ENCODE data around the gene RGS12.

DNA sequence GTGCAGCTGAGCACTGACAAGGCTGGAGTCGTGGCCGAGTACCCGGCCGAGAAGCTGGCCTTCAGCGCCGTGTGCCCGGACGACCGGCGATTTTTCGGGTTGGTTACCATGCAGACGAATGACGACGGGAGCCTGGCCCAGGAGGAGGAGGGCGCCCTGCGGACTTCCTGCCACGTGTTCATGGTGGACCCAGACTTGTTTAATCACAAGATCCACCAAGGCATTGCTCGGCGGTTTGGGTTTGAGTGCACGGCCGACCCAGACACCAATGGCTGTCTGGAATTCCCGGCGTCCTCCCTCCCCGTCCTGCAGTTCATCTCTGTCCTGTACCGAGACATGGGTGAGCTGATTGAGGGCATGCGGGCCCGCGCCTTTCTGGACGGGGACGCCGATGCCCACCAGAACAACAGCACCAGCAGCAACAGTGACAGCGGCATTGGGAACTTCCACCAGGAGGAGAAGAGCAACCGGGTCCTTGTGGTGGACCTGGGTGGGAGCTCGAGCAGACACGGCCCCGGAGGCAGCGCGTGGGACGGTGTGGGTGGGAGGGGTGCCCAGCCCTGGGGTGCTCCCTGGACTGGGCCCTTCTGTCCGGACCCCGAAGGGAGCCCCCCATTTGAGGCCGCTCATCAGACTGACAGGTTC lies 24.3 kb downstream of the RGS12 start:
- TF ChIP-seq, protein P1, sequence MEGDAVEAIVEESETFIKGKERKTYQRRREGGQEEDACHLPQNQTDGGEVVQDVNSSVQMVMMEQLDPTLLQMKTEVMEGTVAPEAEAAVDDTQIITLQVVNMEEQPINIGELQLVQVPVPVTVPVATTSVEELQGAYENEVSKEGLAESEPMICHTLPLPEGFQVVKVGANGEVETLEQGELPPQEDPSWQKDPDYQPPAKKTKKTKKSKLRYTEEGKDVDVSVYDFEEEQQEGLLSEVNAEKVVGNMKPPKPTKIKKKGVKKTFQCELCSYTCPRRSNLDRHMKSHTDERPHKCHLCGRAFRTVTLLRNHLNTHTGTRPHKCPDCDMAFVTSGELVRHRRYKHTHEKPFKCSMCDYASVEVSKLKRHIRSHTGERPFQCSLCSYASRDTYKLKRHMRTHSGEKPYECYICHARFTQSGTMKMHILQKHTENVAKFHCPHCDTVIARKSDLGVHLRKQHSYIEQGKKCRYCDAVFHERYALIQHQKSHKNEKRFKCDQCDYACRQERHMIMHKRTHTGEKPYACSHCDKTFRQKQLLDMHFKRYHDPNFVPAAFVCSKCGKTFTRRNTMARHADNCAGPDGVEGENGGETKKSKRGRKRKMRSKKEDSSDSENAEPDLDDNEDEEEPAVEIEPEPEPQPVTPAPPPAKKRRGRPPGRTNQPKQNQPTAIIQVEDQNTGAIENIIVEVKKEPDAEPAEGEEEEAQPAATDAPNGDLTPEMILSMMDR (optimal IDR thresholded peaks at IDR 0.05 in 1 of 3, IDR thresholded peaks at IDR 0.05 in 1 of 3, conservative IDR thresholded peaks at IDR 0.05 in 1 of 3; ENCODE audit: extremely low read depth in 1 of 3, insufficient read depth in 2 of 3, low read length in 3 of 3) = no peak
- TF ChIP-seq EZH2 (IDR thresholded peaks at IDR 0.05; ENCODE audit: low read length) = no peak

Data from keratinocyte (primary cell).